A204.1 (cell line): ENCODE data around the gene NEMF.
"Not testable (repeated sequence)": the region's sequence is repeated elsewhere in the genome, so short reads cannot be mapped to it uniquely, and the experiment has no call there.

Experiments
- FAIRE-seq: peaks from 2 replicates; lab custom pipeline; 2012; peaks lifted over from hg19 to GRCh38; lab: Jason Lieb, UNC

The NEMF gene

GRCh38 chr14:49879646-49880204, 27.1 kb upstream of the NEMF start:
- no peak for FAIRE-seq

DNA sequence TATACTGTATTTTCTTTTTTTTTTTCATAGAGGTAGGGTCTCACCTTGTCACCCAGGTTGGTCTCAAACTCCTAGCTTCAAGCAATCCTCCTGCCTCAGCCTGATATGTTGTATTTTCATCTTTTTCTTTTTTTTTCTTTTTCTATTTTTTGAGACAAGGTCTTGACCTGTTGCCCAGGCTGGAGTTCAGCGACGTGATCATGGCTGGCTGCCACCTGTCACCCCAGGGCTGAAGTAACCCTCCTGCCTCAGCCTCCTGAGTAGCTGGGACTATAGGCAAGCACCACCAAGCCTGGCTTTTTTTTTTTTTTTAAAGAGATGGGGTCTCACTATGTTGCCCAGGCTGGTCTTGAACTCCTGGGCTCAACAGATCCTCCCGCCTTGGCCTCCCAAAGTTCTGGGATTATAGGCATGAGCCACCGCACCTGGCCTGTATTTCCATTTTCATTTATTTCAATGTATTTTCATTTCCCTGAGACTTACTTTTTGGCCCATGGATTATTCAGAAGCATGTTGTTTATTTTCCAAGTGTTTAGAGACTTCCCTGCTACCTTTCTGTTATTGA, 24.1 kb upstream of the NEMF start:
- FAIRE-seq: no peak

GRCh38 chr14:49875640-49876198, 23.1 kb upstream of the NEMF start:
- FAIRE-seq: no peak

DNA sequence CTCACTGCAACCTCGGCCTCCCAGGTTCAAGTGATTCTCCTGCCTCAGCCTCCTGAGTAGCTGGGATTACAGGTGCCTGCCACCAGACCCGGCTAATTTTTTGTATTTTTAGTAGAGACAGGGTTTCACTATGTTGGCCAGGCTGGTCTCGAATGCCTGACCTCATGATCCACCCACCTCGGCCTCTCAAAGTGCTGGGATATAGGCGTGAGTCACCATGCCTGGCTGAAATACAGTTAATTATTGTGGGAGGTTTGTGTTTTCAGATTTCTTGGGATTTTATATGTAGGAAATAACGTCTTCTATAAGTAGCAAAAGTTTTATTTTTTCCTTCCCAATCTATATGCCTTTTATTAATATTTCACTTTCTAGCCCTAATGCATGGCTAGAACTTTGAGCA, 21.0 kb upstream of the NEMF start:
- not testable (repeated sequence) for FAIRE-seq

DNA sequence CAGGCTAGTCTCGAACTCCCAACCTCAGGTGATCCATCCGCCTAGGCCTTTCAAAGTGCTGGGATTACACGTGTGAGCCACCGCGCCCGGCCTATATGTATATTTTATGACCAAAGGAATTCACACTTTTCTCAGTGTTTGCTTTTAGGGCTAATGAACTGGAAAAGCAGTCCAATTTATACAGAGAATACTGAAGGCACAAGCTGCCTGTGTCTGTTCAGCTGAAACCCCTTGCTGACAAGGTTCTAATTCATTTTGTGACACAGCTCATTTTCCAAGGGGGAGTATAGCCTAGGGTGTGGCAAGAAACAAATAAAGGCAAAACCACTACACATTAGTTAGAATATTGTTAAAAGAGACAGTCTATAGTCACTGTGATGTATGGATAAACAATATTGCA, 18.3 kb upstream of the NEMF start:
- FAIRE-seq: no peak

- FAIRE-seq: peak; percentile 27
Observed at GRCh38 chr14:49868720-49869114, 16.1 kb upstream of the NEMF start.

DNA sequence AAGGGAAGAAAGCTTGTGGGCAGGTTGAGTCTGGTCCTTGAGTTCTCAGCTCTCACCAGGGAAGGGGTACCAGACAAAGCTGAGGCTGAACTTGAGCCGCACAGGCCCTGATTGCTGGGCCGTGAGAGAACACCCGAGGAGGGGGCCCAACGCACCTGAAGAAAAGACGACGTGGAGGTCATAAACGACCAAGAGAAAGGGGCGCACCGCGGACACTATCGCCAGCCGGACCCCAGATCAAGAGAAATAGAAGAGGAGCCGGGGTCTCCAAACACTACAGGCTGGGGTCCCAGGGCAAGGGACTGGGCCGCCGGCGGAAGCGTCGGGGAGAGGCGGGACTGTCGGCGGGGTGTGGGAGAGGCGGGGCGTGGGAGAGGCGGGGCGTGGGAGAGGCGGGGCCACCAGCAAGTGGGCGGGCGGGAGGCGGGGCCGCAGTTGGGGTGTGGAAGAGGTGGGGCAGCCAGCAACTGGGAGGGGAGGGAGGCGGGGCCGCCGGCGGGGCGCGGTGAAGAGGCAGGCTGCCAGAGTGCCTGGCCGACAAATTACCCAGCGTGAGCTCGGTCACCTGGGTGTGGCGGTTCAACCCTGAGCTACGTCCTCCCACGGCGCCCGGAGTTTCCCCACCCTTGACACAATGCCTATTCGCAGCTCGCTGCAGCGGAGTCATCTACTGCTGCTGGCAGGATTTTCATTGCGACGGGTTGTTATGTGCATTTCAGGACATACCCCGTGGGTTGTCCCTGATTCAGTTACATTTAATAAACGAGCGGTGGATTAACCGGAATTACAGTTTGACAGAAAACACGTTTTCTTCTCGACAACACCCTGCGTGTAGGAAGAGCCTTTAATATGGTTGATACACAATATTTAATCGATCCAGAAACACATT, 15.5 kb upstream of the NEMF start:
- no peak for FAIRE-seq

DNA sequence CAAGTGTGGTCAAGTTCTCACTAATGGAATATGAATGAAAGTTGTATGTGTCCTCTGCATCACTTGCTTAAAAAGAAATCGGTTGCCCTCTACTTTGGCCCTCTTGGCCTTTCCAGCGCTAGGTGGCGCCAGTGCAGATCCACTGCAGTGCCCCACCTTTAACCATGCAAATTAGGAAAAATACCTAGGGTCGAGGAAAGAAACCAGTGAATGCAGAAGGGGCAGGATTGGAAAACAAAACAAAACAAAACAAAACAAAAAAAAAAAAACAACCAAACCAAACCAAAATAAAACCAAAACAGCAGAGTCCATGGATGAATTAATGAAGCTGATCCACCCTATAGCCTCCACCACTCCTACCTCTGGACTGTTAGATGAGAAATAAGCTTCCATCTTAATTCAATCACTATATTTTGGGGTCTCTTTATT, 12.9 kb upstream of the NEMF start:
- FAIRE-seq: peak; percentile 68

DNA sequence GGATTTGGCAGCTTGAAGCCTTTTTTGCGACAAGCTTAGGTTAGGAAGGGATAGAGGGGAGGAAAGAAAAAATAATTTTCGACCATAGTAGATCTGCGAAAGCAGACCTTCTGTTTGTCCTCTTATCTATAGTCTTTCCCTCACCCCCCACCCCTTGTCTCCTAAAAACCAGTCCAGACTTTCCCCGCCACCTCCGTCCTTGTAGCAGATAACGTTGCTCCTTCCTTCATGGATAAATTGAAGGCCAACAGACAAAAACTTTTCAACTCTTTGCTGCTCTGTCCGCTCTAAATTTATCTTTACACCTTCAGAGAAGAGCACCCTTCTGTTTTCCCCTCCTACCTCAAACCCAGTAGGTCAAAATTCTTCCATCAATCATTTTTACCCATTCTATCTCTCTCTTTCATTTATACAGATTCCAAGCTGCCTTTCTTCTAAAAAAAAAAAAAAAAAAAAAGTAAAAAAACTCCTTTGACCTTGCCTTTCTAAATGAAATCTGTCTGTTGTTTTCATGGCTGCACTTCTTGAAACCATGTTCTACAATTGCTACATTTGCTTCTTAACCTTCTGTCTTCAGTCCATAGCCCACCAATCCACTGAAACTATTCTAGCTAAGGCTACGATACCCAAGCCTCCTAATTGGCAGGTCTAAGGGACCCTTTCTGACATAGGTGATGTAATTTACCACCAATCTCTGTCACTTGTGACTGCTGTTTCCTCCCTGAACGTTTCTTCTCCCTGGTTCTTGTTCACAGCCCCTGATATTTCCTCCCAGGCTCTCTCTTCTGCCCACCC, 11.1 kb upstream of the NEMF start:
- no peak for FAIRE-seq

DNA sequence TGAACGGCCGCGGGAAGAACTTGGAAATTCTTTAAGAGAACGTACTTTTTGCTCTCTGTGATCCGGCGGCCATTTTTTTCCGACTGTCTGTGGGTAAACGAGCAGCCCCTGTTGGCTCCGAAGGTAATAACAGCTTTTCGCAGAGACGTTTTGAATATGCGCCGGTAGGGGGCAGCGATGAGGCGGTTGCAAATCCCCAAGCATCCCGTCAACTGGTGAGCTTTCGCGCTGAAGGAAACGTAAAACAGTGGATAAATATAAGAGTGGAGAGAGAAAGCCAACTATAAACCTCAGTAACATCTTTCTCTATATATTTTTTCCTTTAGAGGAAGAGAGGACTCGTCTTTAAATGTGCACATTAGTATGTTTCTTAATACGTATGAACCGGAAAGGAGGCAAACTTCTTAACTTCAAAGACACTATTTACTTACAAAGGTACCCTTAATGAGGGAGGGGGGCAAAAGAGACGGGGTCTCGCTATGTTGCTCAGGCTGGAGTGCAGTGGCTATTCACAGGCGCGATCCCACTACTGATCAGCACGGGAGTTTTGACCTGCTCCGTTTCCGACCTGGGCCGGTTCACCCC, 9.6 kb upstream of the NEMF start:
- peak; percentile 62 for FAIRE-seq

GRCh38 chr14:49861699-49862088, 9.1 kb upstream of the NEMF start:
- FAIRE-seq: no peak

GRCh38 chr14:49860988-49861698, 8.6 kb upstream of the NEMF start:
- FAIRE-seq: no peak

DNA sequence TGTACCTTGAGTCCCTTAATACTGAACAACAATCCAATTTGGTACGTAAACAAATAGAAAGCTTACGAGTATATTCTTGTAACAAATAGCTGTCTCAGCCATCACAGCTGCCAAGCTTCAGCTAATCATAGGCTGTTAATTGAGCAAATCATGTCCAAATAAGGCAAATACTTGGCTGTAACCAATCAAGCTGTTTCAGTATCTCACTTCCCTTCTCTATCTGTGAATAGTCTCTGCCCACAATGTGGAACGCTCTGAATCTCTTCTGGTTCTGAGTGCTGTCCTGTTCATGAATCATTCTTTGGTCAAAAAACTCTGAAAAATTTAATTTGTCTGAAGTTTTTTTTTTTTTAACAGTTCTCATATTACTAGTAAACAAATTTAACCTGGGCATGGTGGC, 5.8 kb upstream of the NEMF start:
- FAIRE-seq: no peak

DNA sequence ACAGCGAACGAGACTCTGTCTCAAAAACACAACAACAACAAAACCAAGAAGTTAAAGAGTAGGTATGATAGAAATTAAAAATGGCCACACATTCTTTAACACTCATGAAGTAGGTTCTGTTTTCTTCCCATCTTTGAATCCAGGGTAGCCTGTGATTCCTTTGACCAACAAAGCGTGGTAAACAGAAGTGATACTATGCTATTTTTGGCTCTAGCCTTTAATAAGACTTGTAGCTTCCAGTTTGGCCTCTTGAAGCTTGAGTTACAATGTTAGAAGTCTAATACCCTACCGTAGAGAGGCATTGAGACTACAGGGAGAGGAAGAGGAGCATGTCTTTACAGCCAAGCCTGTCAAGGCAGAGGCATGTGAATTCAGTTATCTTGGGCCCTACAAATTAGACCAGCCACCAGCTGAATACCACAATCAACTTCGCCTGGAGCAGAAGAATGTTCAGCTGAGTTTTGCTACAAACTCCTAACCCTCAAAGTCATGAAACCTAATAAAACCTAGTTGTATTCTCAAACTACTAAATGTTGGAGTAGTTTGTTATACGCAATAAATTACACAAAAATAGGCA, 4.9 kb upstream of the NEMF start:
- FAIRE-seq: no peak

GRCh38 chr14:49853572-49854375, 1.2 kb upstream of the NEMF start:
- FAIRE-seq: no peak

- FAIRE-seq: no peak
Observed at GRCh38 chr14:49853158-49853477, 530 bp upstream of the NEMF start.

DNA sequence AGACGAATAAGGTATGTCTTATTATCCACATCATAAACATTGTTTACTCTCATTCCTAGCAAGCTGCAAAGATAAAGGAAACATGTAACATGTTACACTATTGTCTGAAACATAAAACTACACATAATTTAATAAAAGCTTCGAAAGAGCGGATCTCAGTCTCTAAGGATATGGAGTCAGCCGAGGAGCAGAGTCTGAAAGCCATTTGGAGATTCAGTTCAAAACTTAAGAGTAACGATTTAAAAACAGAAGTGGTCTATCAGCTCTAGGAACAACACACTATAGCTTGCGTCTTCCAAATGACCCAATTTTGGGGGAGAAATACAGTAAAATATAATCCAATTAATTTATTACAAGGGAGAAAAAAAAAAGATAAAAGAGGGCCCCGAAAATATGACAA, 775 bp downstream of the NEMF start:
- FAIRE-seq: no peak

- no peak for FAIRE-seq
Observed at GRCh38 chr14:49849213-49849847, 3.3 kb downstream of the NEMF start.

DNA sequence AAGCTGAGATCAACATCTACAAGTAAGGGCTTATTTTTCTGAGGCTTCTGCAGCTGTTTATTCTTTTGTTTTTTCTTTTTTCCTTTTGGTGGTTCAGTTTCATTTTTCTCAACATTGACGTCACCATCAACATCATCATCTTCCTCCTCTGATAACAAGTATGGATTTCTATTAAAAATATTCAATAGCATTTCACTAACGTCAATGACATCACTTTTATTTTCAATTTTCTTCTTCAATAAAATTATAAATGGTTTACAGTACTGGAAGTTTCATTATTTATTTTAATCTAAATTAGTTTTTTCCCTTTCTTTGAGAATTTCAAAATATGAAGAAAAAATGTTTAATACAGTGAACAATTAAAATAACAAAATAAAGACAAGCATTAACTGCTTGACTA, 23.9 kb downstream of the NEMF start:
- peak; percentile 81 for FAIRE-seq

GRCh38 chr14:49820176-49820575, 32.4 kb downstream of the NEMF start:
- no peak for FAIRE-seq
